Ureter (tissue), 1 donor: Measurements from ENCODE around the gene RGPD3. TPM values are rescaled to one million over a fixed set of nuclear protein-coding genes. Genes with fewer than 3 reads are reported as not detected.
"Not testable (repeated sequence)": the region's sequence is repeated elsewhere in the genome, so short reads cannot be mapped to it uniquely, and the experiment has no call there.

ENCODE experiments used
- DNase-seq: peaks from one replicate; pipeline ENCODE4 v3.0.0-alpha.2; 2020; ENCODE audit warnings: low spot score
- total RNA-seq: library from RNA; stranded (reverse); gene quantifications from one replicate; pipeline ENCODE4 v1.2.4, GENCODE V29; 2023
- donor health status: DM: yes; HTN: yes; CAD: no.

RGPD3 gene
- total RNA-seq, 1 donor from 2014 or later, result 0.10 TPM

DNA sequence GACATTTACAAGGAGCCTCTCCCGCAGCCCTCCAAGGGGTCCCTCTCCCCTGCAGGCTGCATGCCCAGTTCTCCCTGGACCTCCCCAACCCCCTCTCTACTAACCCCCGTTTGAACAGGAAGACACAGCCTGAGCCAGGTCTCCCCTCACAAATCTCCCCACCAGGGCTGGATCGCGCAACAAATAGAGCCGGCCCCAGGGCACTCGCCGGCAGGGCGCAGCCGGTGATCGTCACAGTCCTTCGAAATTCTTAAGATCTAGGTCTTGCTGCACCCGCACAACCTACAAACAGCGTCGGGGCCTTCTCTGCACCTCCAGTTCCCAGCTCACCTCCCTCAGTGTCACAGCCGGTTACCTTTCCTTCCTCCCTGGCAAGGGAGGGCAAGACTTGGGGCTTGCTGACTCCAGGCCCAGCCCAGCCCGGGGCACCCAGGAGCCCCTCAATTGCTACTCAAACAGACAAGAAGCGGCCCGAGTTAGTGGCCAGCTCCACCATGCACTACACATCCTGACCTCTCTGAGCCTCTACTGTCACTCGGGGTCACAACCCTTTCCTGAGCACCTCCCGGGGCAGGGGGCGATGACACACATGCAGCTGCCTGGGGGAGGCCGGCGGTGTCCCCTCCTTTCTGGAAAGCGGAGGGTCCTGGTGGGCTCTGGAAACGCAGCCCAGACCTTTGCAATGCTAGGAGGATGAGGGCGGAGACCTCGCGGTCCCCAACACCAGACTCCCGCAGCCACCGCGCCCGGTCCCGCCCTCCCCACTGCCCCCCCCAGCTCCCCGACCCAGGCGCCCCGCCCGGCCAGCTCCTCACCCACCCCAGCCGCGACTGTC is 18.6 kb upstream of the RGPD3 start, which contains the start of gene CD8B2:
CD8B2 (plus strand) TSS at position 814 of the 835 bp plus-strand sequence. CDS start 63 bp downstream, outside the sequence.
- DNase-seq, result not testable (repeated sequence)

DNA sequence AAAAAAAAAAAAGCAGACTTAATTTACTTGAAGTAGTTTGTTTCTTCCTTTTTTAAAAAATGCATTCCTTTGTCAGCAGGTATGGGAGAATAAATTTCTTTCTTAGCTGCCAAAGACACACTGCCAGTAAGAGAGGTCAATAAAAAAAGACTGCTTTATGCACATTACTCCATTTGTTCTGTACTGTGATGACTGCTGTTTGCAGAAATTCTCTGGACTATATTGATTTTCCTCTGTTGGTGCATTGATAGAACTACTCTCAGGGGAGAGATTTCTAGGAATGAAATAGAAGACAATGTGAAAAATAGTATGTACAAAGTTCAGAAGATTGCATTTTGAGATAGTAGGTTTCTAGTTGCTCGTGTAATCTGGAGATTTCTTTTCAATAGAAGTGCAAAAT is 11.3 kb upstream of the RGPD3 start:
- not testable (repeated sequence) for DNase-seq

DNA sequence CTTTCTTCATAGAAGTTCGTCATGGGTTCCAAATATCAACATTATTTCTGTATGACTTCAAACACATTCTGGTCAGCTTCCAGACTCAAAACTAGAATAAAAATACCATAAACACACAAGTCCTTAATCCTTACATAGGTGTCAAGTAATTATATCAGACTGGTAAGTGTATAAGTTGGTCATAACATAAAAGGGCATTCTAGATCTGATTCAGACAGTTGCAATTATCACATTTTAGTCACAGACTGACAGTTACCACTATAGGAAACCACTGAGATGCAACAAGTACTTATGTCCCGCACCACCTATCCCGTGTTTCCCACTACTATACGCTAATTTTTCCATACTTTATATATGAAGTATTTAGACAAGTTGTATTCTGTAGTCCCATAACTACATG is 9.4 kb upstream of the RGPD3 start:
- not testable (repeated sequence) for DNase-seq

DNA sequence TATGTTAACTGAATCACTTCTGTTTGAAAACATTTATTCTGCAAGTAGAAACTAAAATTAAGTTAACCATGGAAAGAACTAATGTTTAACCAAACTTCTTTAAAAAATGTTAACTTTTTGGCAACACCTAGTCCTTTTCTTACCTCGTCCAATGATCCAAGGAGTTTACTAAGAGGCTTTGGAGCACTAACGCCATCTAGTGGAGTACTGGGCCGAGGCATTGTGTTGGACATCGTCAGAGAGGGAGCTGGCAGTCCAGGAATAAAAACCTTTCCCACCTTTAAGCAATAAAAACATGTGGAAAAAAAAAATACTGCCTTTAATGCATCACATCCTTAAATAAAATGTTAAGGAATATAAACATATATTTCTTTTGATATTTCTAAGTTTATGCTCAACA is 2.4 kb upstream of the RGPD3 start:
- not testable (repeated sequence) for DNase-seq

DNA sequence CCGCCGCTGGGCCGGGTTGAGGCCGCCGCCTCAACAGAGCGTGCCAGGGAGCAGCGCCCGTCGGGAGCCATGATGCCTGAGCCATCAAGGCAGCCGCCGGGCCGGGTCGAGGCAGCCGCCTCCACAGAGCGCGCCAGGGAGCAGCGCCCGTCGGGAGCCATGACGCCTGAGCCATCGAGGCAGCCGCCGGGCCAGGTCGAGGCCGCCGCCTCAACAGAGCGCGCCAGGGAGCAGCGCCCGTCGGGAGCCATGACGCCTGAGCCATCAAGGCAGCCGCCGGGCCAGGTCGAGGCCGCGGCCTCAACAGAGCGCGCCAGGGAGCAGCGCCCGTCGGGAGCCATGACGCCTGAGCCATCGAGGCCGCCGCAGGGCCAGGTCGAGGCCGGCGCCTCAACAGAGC is 697 bp downstream of the RGPD3 start:
- not testable (repeated sequence) for DNase-seq

DNA sequence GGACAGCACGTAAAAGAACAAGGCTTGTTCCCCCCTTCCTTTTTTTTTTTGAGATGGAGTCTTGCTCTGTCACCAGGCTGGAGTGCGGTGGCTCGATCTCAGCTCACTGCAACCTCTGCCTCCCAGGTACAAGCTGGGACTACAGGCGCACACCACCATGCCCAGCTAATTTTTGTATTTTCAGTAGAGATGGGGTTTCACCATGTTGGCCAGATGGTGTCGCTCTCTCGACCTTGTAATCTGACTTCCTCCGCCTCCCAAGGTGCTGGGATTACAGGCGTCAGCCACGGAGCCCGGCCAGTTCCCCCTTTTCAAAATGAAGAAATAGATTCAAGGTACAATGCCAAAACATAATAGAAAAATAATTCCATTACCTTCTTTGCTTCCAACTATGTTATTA is 6.3 kb downstream of the RGPD3 start:
- DNase-seq, result not testable (repeated sequence)

DNA sequence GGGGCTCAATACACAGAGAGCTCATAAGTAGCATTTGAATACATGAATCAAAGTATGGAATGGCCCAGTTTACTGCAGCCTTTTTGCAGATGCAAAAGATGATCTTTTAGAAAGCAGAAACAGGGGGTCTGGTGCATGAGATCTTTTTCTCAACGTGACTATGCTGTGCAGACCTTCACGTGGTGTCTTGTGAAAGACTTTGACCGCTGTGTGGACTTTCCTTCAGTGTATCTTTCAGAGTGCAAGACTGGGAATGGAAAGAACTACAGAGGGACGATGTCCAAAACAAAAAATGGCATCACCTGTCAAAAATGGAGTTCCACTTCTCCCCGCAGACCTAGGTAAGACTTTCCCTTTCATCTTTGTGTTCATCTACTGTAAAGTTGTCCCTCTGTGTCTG is 77.5 kb downstream of the RGPD3 start:
- not testable (repeated sequence) for DNase-seq

DNA sequence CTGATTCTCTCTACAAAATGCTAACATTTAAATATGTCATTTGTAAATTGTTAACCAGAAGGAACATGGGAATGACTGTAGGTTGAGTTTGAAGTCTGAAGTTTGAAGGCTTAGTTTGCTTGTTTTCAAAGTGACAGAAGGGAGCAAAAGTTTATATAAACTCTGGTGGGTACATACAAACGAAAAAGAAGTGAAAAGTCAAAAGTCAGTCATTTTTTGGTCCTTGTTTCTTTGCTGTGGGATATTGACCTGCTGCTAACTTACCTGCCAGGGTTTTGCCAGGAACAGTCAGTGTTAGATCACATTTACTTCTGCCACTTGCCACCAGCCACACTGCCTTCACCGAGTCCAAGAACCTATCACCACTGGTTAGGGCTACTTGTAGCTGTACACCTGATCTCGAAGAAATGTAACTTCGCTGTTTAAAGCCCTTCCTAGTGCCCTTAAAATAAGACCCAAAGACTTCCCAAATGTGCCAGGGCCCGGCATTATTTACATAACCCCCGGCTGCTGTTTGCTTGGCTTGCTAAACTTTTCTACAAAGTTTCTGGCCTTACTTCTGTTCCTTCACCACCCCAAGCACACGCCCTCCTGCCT is 79.3 kb downstream of the RGPD3 start:
- not testable (repeated sequence) for DNase-seq

DNA sequence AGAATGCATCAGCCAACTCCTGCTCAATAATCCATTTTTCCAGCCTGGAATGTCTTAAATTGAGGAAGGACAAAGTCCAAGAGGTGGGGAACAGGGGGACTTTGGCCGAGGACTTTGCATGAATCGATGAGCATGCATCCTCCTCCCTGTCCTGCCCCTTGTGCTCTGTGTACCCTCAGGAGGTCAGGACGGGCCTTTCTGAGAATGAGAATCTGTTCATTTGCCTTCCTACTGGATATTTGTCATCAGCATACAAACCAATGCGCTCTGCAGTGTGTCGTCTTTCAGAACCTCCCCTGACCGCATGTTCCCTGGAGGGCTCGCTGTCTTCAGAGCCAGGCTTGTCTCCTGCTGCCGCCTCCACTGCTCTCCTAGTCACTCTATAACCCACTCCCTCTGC is 83.7 kb downstream of the RGPD3 start:
- DNase-seq, result not testable (repeated sequence)

DNA sequence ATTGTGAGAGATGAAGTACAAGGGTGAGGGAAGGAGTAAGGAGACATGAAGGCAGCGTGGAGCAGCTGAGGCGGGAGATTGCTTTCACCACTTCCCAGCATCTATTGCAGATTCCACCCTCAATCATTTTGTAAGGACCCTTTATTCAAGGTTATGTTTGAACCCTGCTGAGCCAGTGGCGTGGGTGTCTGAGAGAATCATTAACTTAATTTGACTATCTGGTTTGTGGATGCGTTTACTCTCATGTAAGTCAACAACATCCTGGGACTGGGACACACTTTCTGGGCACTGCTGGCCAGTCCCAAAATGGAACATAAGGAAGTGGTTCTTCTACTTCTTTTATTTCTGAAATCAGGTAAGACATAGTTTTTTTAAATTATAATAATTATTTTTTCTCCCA is 86.3 kb downstream of the RGPD3 start:
- DNase-seq, result not testable (repeated sequence)

DNA sequence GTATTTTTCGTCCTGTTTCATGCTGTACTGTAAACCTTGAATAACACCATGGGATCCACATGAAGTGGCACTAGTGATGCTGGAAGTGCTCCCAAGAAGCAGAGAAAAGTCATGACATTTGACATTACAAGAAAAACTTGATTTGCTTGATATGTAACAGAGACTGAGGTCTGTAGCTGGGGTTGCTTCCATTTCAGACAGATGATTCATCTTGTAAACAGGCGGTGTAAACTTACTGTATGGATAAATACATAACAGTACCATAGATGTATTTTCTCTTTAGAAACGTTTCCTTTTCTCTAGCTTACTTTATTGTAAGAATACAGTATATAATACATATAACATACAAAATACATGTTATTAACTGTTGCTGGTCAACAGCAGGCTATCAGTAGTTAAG is 88.6 kb downstream of the RGPD3 start:
- not testable (repeated sequence) for DNase-seq

DNA sequence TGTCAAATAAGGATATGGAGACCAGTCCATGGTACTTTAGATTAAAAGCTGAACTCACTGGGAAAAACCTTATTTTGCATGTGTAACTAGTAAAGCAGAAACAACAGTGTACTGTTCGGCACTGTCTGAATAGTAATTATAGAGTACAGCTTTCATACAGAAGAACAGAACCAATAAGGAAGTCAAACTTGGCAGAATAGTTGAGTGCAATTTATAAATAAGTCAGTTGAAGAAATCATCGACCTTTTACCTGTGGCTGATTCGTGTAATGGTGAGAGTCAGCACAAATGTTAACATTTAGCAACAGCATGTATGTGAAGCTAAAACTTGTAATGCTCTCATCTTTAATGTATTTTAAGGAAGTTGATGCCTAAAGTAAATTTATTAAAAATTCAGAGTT is 99.0 kb downstream of the RGPD3 start:
- not testable (repeated sequence) for DNase-seq

DNA sequence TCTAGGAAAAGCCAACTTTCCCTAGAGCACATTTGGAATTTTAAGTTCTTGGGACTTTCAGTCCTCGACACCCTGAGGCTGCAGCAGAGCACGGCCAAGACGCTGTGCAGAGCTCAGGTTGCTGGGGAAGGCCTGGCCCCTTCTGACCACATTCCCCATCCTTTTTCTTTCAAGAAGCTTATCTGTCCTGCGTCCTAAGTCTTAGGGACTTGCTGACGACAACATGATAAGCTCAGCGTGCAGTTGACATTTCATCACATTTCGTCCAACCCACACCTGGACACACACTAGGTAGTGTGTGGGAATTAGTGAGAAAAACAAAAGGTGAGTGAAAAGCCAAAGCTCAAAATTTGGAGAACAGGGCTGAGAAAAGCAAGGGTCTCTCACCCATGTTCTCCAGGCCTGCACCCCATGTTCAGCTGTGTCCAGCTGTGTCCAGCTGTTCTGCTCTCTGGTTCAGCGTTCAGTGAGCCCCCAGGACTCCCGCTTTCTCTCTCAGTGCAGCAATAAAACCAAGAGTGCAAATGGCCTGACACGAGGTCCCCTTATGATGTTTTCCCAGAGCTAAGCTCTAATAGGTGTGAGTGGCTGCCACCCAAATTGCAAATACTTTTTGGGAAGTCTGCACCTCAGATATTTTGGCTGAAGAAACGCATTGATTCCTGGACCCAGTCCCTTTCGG is 101.9 kb downstream of the RGPD3 start:
- no peak for DNase-seq

DNA sequence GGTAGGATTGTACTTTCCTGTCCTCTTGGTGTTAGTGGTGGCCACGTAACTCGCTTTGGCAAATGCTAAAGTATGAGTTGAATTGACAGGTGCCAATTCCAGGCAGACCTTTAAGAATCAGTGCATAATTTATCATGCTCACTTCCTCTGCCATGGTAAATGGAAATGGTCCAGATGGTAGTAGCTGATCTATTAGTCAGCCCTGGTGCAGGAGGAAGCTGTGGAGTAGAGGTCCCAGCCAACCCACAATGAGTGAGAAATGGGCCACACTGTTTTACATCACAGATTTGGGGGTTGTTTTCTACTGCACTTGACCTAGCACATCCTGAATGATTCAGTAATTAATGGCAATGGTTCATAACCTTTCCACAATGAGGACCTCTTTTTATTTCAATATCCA is 104.4 kb downstream of the RGPD3 start:
- no peak for DNase-seq

DNA sequence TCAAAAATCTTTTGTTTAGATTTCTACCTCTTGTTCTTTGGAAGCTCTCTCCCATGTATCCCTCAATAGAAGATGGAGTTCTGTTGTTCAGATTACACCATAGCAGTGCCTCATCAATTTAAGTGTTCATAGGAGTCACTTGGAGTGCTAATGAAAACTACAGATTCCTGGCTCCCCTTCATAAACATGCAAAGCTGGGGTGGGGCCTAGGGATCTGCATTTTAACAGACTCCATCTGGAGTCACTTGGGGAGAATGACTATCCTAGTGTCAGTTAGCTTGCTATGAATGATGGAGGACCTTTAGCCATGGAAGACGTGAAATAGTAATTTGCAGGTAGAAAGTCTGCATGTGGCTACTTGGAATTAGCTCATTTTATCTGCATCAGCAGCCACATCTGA is 105.4 kb downstream of the RGPD3 start:
- no peak for DNase-seq

DNA sequence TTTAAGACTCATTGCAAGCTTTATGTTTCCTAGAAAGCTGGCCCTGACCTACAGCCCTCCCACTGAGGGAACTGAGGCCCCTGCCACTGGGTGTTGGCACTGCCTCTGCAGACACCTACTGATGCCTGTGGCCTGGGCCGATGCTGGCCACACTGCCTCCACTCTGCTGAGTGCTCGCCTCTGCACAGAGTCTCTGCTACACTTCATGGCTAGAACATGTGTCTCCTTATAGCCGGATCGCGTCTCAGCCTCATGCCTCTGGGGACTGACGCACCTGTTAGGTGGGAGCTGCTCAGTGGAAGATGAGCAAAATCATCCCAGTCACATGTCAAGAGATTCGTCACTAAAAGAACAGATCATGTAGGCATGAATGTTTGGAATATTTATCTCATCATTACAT is 108.7 kb downstream of the RGPD3 start:
- no peak for DNase-seq

DNA sequence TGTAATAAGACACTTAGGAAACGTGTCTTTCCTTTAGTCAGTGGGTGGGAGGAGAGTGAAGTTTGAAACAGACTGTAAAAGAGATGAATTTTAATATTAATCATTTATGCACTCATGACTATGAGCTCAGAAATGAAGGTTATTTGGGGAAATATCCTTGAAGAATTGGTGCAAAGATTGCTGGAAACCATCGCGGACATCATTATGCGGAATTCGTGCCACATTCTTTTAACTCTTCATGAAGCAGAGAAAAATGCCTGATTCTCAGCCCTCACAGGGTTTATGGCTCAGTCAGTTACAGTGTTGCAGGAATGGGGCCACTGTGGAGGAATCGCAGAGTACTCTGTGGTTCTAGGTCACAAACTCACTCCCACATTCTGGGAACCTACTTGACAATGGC is 109.7 kb downstream of the RGPD3 start:
- DNase-seq, result no peak

DNA sequence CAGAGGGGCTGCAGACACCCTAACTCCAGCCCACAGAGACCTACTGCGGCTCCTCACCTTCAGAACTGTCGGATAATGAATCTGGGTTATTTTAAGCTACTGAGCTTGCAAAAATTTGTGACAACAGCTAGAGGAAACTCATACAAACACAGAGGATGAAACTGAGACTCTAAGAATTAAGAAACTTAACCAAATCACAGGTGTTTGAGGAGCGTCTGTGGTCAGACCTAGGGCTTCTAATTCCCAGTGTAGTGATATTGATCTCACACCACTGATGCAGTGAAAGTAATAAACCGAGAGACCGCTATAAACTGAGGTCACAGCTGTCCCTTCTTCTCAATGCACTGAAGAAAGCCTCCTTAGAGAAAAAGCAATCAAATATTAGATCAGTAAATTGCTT is 110.1 kb downstream of the RGPD3 start:
- DNase-seq, result no peak

DNA sequence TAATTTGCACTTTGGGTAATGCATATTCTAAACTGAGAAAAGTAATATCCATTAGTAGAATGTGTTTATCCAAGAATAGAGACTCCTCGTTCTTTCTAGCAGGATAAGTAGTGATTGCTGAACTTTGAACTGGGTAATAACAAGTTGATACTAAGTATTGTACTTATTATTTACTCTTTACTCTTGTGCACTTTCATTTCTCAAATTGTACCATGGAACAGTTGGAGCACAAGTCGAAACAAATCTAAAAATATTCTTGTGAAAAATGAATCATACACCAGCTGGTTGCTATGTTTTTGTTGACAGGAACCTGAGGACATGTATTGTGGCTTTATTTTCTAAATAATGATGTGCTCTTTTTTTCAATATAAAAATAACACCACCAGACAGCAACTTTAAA is 111.9 kb downstream of the RGPD3 start:
- DNase-seq, result no peak

DNA sequence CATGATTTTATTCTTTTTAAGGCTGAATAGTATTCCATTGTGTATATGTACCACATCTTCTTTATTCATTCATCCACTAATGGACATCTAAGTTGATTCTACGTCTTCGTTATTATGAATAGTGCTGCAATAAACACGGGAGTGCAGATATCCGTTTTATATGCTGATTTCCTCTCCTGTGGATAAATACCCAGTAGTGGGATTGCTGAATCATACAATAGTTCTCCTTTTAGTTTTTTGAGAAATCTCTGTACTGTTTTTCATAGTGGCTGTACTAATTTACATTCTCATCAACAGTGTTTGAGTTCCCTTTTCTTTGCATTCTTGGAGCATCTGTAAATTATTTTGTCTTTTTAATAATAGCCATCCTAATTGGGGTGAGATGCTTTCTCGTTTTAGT is 114.5 kb downstream of the RGPD3 start:
- DNase-seq, result no peak

DNA sequence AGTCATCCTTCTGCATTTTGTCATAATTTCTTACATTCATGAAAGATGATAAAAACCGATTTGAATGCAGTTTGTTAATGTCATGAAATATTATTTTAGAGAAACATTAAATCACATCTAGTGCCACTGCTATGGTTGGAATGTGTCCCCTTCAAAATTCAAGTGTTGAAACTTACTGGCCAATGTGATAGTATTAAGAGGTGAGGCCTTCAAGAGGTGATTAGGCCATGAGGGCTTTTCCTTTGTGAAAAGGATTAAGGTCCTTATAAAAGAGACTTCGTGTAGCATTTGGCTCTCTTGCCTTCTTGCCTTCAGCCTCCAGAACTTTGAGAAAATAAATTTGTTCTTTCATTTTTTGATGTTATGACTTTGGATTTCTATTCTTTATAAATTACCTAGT is 117.2 kb downstream of the RGPD3 start:
- no peak for DNase-seq

DNA sequence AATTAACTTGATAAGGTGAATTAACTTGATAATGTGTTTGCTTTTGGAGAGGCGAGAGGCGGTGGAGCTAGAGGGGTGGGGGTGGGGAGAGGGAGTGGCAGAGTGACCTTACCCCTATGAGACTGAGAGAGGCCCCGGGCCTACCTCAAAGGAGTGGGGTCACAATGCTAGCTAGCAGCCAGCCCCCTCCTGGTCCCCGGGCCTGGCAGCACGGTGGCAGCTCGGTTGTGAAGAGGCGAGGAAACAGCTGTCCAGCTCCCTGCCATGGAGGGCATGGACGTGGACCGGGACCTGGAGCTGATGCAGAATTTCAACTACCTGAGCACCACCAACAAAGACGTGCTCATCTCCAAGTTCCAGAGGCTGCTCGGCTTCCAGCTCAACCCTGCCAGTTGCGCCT is 123.9 kb downstream of the RGPD3 start:
- DNase-seq, result no peak

DNA sequence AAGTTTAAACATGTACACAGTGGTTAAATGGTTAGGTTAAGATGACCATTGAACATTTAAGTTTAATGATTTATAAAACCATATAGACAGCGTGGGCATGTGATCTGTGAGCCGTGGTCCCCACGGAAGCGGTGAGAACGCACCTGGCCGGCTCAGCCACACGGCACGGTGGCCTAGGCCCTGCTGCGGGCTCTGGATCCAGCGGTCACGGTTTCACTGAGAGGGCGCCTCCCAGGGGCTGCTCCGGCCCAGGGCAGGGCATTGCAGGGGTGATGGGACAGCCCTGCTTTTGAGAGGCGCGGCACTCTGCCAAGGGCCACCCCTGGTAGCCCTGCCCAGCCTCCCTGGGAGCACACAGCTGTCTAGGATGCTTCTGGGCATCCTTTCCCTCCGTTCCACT is 124.9 kb downstream of the RGPD3 start:
- DNase-seq, result no peak
